H1 (cell line): ENCODE data around the gene TCEAL1. TPM values are rescaled to one million over a fixed set of nuclear protein-coding genes. Genes with fewer than 3 reads are reported as not detected.

ENCODE experiments used
- CTCF ChIA-PET: fragments of 300-600 bp; sonication (Branson Sonifier 250); formaldehyde crosslinking; loops from one replicate; lab custom pipeline; 2021; ENCODE audit not compliant: partially characterized antibody; lab: Charles Lee
- POLR2A ChIA-PET: fragments of 300-600 bp; sonication (Branson Sonifier 250); formaldehyde crosslinking; loops from one replicate; lab custom pipeline; 2021; ENCODE audit warnings: inconsistent platforms; ENCODE audit not compliant: partially characterized antibody; lab: Charles Lee
- DNase-seq, 2 experiments: peaks; one replicate each; pipeline versions ENCODE4 v3.0.0 to v3.0.0-alpha.2; 2010 to 2022; ENCODE audit warnings: low spot score in 2 of 2, low read depth in 1 of 2, mixed read lengths in 1 of 2
- FAIRE-seq: peaks from 2 replicates; lab custom pipeline; 2011; peaks lifted over from hg19 to GRCh38; lab: Jason Lieb, UNC
- H2AFZ ChIP-seq: 2 replicates; pipeline ENCODE4 v1.8.1; 2012; ENCODE audit warnings: low read length, inconsistent platforms
- H2AK5ac ChIP-seq: 2 replicates; pipeline ENCODE4 v1.6.1; 2013; ENCODE audit warnings: low read depth, low read length
- H2BK120ac ChIP-seq: replicated peaks from 2 replicates; pipeline ENCODE3; 2013; ENCODE audit warnings: low read depth, low read length, inconsistent platforms
- H2BK12ac ChIP-seq: 2 replicates; pipeline ENCODE4 v1.6.1; 2013; ENCODE audit warnings: low read depth, low read length
- H2BK15ac ChIP-seq: 2 replicates; pipeline ENCODE4 v1.6.1; 2013; ENCODE audit warnings: low read length
- H2BK20ac ChIP-seq: 2 replicates; pipeline ENCODE4 v1.6.1; 2013; ENCODE audit warnings: low read length
- H2BK5ac ChIP-seq: 2 replicates; pipeline ENCODE4 v1.6.1; 2013; ENCODE audit warnings: low read depth, low read length
- H3K14ac ChIP-seq: 2 replicates; pipeline ENCODE4 v1.6.1; 2013; ENCODE audit warnings: inconsistent platforms; ENCODE audit not compliant: insufficient read length
- H3K18ac ChIP-seq: 2 replicates; pipeline ENCODE4 v1.6.1; 2013; ENCODE audit warnings: low read length; ENCODE audit errors: extremely low read depth
- H3K23ac ChIP-seq: 2 replicates; pipeline ENCODE4 v1.6.1; 2013; ENCODE audit warnings: inconsistent platforms; ENCODE audit not compliant: insufficient read length
- H3K23me2 ChIP-seq: 2 replicates; pipeline ENCODE4 v1.6.1; 2013; ENCODE audit warnings: low read depth, low read length
- H3K27ac ChIP-seq: 2 replicates; pipeline ENCODE4 v1.6.1; 2011; ENCODE audit warnings: low read depth, low read length, inconsistent platforms
- H3K27me3 ChIP-seq, 4 experiments: replicated peaks in 1 of 4; 1 replicate in 1 of 4; 2 replicates in 3 of 4; pipeline versions ENCODE4 v1.6.1 to v1.8.1; 2011 to 2013; ENCODE audit warnings: low read length in 3 of 4, mild to moderate bottlenecking in 3 of 4, inconsistent platforms in 2 of 4, mixed read lengths in 2 of 4, moderate library complexity in 1 of 4; ENCODE audit not compliant: control insufficient read depth in 3 of 4, insufficient read depth in 3 of 4; ENCODE audit errors: extremely low read depth in 1 of 4
- H3K36me3 ChIP-seq, 4 experiments: 2 replicates each; pipeline versions ENCODE4 v1.6.1 to v1.8.1; 2011 to 2013; ENCODE audit warnings: mild to moderate bottlenecking in 4 of 4, low read length in 3 of 4, moderate library complexity in 2 of 4, control low read depth in 1 of 4, inconsistent platforms in 1 of 4; ENCODE audit not compliant: insufficient read depth in 4 of 4, control insufficient read depth in 2 of 4
- H3K4ac ChIP-seq: replicated peaks from 2 replicates; pipeline ENCODE3; 2013; ENCODE audit warnings: low read length, low read depth, mixed read lengths, inconsistent platforms; ENCODE audit not compliant: insufficient read length
- H3K4me1 ChIP-seq, 4 experiments: replicated peaks in 1 of 4; 1 replicate in 1 of 4; 2 replicates in 3 of 4; pipeline versions ENCODE4 v1.6.1 to v1.8.1; 2011 to 2013; ENCODE audit warnings: low read length in 3 of 4, inconsistent platforms in 2 of 4, mixed read lengths in 1 of 4; ENCODE audit not compliant: insufficient read depth in 4 of 4, control insufficient read depth in 3 of 4
- H3K4me2 ChIP-seq, 2 experiments: 2 replicates each; pipeline versions ENCODE4 v1.6.1 to v1.8.1; 2011 to 2013; ENCODE audit warnings: low read depth in 2 of 2, low read length in 2 of 2, control low read depth in 1 of 2, inconsistent platforms in 1 of 2, mild to moderate bottlenecking in 1 of 2; ENCODE audit not compliant: insufficient read depth in 1 of 2
- H3K4me3 ChIP-seq, 4 experiments: fragments of 200-600, 300-600 bp in 1 of 4; sonication (generic), shearing (Covaris generic), sonication (Bioruptor Twin) in 1 of 4; 2 replicates each; pipeline versions ENCODE4 v1.5.1 to v1.8.1; 2011 to 2016; ENCODE audit warnings: low read length in 4 of 4, low read depth in 3 of 4, control low read depth in 2 of 4, inconsistent platforms in 2 of 4, mild to moderate bottlenecking in 2 of 4, mixed read lengths in 1 of 4, moderate library complexity in 1 of 4; ENCODE audit not compliant: insufficient read depth in 2 of 4; ENCODE audit errors: extremely low read depth in 1 of 4
- H3K56ac ChIP-seq: replicated peaks from 2 replicates; pipeline ENCODE3; 2013; ENCODE audit warnings: low read depth, mild to moderate bottlenecking, mixed read lengths, low read length, inconsistent platforms; ENCODE audit not compliant: insufficient read length
- H3K79me1 ChIP-seq: 2 replicates; pipeline ENCODE4 v1.6.1; 2013; ENCODE audit warnings: low read depth, low read length, control low read depth
- H3K79me2 ChIP-seq, 2 experiments: 2 replicates each; pipeline versions ENCODE4 v1.6.1 to v1.8.1; 2012 to 2013; ENCODE audit warnings: low read length in 2 of 2, mild to moderate bottlenecking in 2 of 2, inconsistent platforms in 1 of 2; ENCODE audit not compliant: insufficient read depth in 2 of 2, control insufficient read depth in 1 of 2
- H3K9ac ChIP-seq, 4 experiments: replicated peaks in 1 of 4; 1 replicate in 1 of 4; 2 replicates in 3 of 4; pipeline versions ENCODE4 v1.6.1 to v1.8.1; 2011 to 2013; ENCODE audit warnings: low read depth in 3 of 4, low read length in 3 of 4, control low read depth in 2 of 4, mild to moderate bottlenecking in 2 of 4, moderate library complexity in 2 of 4, inconsistent platforms in 1 of 4; ENCODE audit errors: extremely low read depth in 1 of 4
- H3K9me3 ChIP-seq, 2 experiments: 2 replicates each; pipeline versions ENCODE4 v1.6.1 to v1.8.1; 2012 to 2013; ENCODE audit warnings: mild to moderate bottlenecking in 2 of 2, moderate library complexity in 2 of 2, control low read depth in 1 of 2, inconsistent platforms in 1 of 2, low read depth in 1 of 2, low read length in 1 of 2, mixed read lengths in 1 of 2; ENCODE audit not compliant: insufficient read depth in 2 of 2
- H4K20me1 ChIP-seq, 2 experiments: replicated peaks in 1 of 2; 2 replicates each; pipeline versions ENCODE3 to v1.8.1; 2011 to 2013; ENCODE audit warnings: inconsistent platforms in 2 of 2, low read length in 2 of 2, mild to moderate bottlenecking in 1 of 2; ENCODE audit not compliant: insufficient read depth in 2 of 2, control insufficient read depth in 1 of 2
- H4K5ac ChIP-seq: 2 replicates; pipeline ENCODE4 v1.6.1; 2013; ENCODE audit warnings: low read length, low read depth, mixed read lengths, inconsistent platforms; ENCODE audit not compliant: insufficient read length
- H4K8ac ChIP-seq: 2 replicates; pipeline ENCODE4 v1.8.0; 2013; ENCODE audit warnings: mild to moderate bottlenecking, moderate library complexity, low read length, inconsistent platforms; ENCODE audit not compliant: insufficient read depth; ENCODE audit errors: extremely low read depth
- H4K91ac ChIP-seq: replicated peaks from 2 replicates; pipeline ENCODE3; 2013; ENCODE audit warnings: low read length, mixed read lengths, inconsistent platforms; ENCODE audit not compliant: insufficient read length
- BCL11A ChIP-seq, 2 experiments: IDR thresholded peaks; one replicate each; pipeline ENCODE4 v1.6.1; 2011; ENCODE audit warnings: low read depth in 2 of 2, low read length in 2 of 2, mild to moderate bottlenecking in 2 of 2
- CBX5 ChIP-seq: fragments of 300-800, 300-1000 bp; sonication (generic); IDR thresholded peaks from 2 replicates; pipeline ENCODE4 v1.7.1; 2016; ENCODE audit warnings: antibody characterized with exemption, low read length, low read depth
- HDAC6 ChIP-seq: IDR thresholded peaks from one replicate; pipeline ENCODE4 v1.7.1; 2012; ENCODE audit warnings: low read depth, mild to moderate bottlenecking, inconsistent platforms, low read length, moderate library complexity
- NANOG ChIP-seq: IDR thresholded peaks from 2 replicates; pipeline ENCODE4 v1.6.1; 2011; ENCODE audit warnings: low read length, low read depth, mild to moderate bottlenecking, inconsistent platforms; ENCODE audit not compliant: insufficient read depth, poor library complexity, severe bottlenecking
- RAD21 ChIP-seq, 2 experiments: IDR thresholded peaks in 1 of 2; conservative IDR thresholded peaks in 1 of 2; 2 replicates each; pipeline ENCODE4 v1.6.1; 2011; ENCODE audit warnings: low read depth in 2 of 2, low read length in 2 of 2, improper control_type of control experiment in 1 of 2, inconsistent platforms in 1 of 2, mild to moderate bottlenecking in 1 of 2, moderate library complexity in 1 of 2
- RBBP5 ChIP-seq: IDR thresholded peaks from 2 replicates; pipeline ENCODE4 v1.7.1; 2012; ENCODE audit warnings: low read depth, mild to moderate bottlenecking, inconsistent platforms, low read length, moderate library complexity, borderline replicate concordance
- SIX5 ChIP-seq: IDR thresholded peaks from 2 replicates; pipeline ENCODE4 v1.6.1; 2011; ENCODE audit warnings: mild to moderate bottlenecking, low read depth, low read length
- SP4 ChIP-seq: IDR thresholded peaks from 2 replicates; pipeline ENCODE4 v1.6.1; 2012; ENCODE audit warnings: low read length, inconsistent platforms
- WGBS, 2 experiments: shearing (Covaris generic) in 1 of 2; methylation state at CpG; one replicate each; pipeline versions ENCODE4 v1.1.6 to v1.1.7; 2013 to 2015; ENCODE audit warnings: low lambda C conversion rate in 2 of 2, mixed read lengths in 2 of 2, inconsistent platforms in 1 of 2, low coverage in 1 of 2, missing lambda C conversion rate in 1 of 2; ENCODE audit not compliant: insufficient replicate concordance in 2 of 2, insufficient coverage in 1 of 2, insufficient read length in 1 of 2; ENCODE audit errors: extremely low coverage in 1 of 2, missing lambda C conversion rate in 1 of 2; 5-methylcytosine and 5-hydroxymethylcytosine counted together
- polyA plus RNA-seq, 7 experiments: library from polyadenylated mRNA; depleted of rRNA in 3 of 7; stranded (reverse) in 5 of 7; unstranded in 2 of 7; fragments of >200 nt in 5 of 7; fragments of 200-250 nt in 2 of 7; gene quantifications; 1 replicate in 5 of 7; 2 replicates in 1 of 7; 4 replicates in 1 of 7; pipeline versions ENCODE4 v1.2.1 to v1.2.3, GENCODE V29; 2011 to 2013; ENCODE audit warnings: missing spikeins in 2 of 7, mixed read lengths in 2 of 7
- total RNA-seq: library from RNA; stranded (reverse); fragmentation: NEBNext Ultra II Directional; extraction: Animal tissue kit (Norgen Biotek cat#: 25700); gene quantifications from 2 replicates; pipeline ENCODE4 v1.2.1, GENCODE V29; 2021

TCEAL1 gene
- total and polyA plus RNA-seq, 2 of the 8 experiments (the other 6 are each of a cell fraction or from before 2014, with no cell fraction given), result 3.9 to 4.1 TPM

- ChIA-PET POLR2A (no interaction called here), CTCF (interaction anchor here (1.6 kb wide), 1 partner anchor 14 kb away, joined by 6 read pairs; no protein-coding TSS in a partner anchor)
- no peak overlapping the region for H2BK20ac ChIP-seq
- no peak overlapping the region for H2BK120ac ChIP-seq
- H3K9me3 ChIP-seq, result no peaks in the 10 kb centered on the region
- H3K23me2 ChIP-seq, result no peaks in the 10 kb centered on the region
- no peak overlapping the region for H4K8ac ChIP-seq
- no peak overlapping the region for H2BK15ac ChIP-seq
- no peak overlapping the region for H2AK5ac ChIP-seq
- no peak overlapping the region for H2BK12ac ChIP-seq
- H3K56ac ChIP-seq, result no peak overlapping the region
- DNase-seq (no peak), FAIRE-seq (no peak)
- H3K79me2 ChIP-seq, result no peaks in the 10 kb centered on the region
- H3K14ac ChIP-seq, result no peak overlapping the region
- no peaks in the 10 kb centered on the region for H3K27me3 ChIP-seq
- no peak overlapping the region for H3K4me3 ChIP-seq
- peaks cover 0 to under 1% (median 0%) of the 10 kb centered on the region in 4 experiments; a peak in 1 of 7 replicates for H3K4me1 ChIP-seq
- no peaks in the 10 kb centered on the region for H4K20me1 ChIP-seq
- H3K9ac ChIP-seq, result no peak overlapping the region
- no peak overlapping the region for H4K5ac ChIP-seq
- no peak for TF ChIP-seq NANOG
- TF ChIP-seq HDAC6, result no peak
- TF ChIP-seq RAD21 (IDR thresholded peaks at IDR 0.05 in 1 of 2, conservative IDR thresholded peaks at IDR 0.05 in 1 of 2; ENCODE audit: low read depth in 2 of 2, low read length in 2 of 2), result no peak
- TF ChIP-seq SP4, result no peak
- TF ChIP-seq BCL11A (IDR thresholded peaks at IDR 0.05; ENCODE audit: low read depth in 2 of 2, low read length in 2 of 2), result no peak
- no peak for TF ChIP-seq CBX5
- TF ChIP-seq RBBP5, result no peak
- TF ChIP-seq SIX5, result no peak
- WGBS, 2 experiments, result 88% methylated on average over 1 of the region's 1 CpG; no CpG with 5 or more reads in 1 of the 2 experiments
- H2AFZ ChIP-seq, result no peak overlapping the region
- H3K4me2 ChIP-seq, result no peak overlapping the region
- H3K23ac ChIP-seq, result no peak overlapping the region
- H4K91ac ChIP-seq, result no peak overlapping the region
- no peak overlapping the region for H2BK5ac ChIP-seq
- H3K79me1 ChIP-seq, result no peaks in the 10 kb centered on the region
- H3K18ac ChIP-seq, result no peak overlapping the region
- no peaks in the 10 kb centered on the region for H3K36me3 ChIP-seq
- H3K4ac ChIP-seq, result no peak overlapping the region
- H3K27ac ChIP-seq, result no peak overlapping the region
Measured at GRCh38 chrX:103644125-103644524, 15.3 kb downstream of the TCEAL1 start.
